Kidney epithelial cell (primary cell): ENCODE results near the gene SYDE1. TPM values are rescaled to one million over a fixed set of nuclear protein-coding genes. Genes with fewer than 3 reads are reported as not detected.
A peak's percentile ranks its signal among the peaks of the same experiment; 100 is the strongest.

Source experiments
- DNase-seq: peaks from one replicate; pipeline ENCODE4 v3.0.0-alpha.2; 2010; ENCODE audit warnings: low read depth
- H3K27me3 ChIP-seq: 2 replicates; pipeline ENCODE4 v1.6.0; 2011; ENCODE audit warnings: low read length; ENCODE audit not compliant: control insufficient read depth, insufficient read depth
- H3K36me3 ChIP-seq: 2 replicates; pipeline ENCODE4 v1.5.1; 2011; ENCODE audit warnings: low read length; ENCODE audit not compliant: control insufficient read depth, insufficient read depth
- H3K4me3 ChIP-seq: 2 replicates; pipeline ENCODE4 v1.5.1; 2011; ENCODE audit warnings: low read depth, mild to moderate bottlenecking, control low read depth, low read length
- total RNA-seq: library from RNA; depleted of rRNA; stranded (reverse); fragments of >200 nt; gene quantifications from 2 replicates; pipeline ENCODE4 v1.2.3, GENCODE V29; 2015
- TF ChIP-seq, protein P1 (sequence below): IDR thresholded peaks from 2 replicates; pipeline ENCODE4 v1.5.1; 2011; ENCODE audit warnings: mild to moderate bottlenecking, moderate library complexity, low read length, control low read depth, inconsistent platforms; ENCODE audit not compliant: insufficient read depth, poor library complexity, severe bottlenecking

The SYDE1 gene
- total RNA-seq, 1 donor from 2014 or later, result 28.4 TPM

DNA sequence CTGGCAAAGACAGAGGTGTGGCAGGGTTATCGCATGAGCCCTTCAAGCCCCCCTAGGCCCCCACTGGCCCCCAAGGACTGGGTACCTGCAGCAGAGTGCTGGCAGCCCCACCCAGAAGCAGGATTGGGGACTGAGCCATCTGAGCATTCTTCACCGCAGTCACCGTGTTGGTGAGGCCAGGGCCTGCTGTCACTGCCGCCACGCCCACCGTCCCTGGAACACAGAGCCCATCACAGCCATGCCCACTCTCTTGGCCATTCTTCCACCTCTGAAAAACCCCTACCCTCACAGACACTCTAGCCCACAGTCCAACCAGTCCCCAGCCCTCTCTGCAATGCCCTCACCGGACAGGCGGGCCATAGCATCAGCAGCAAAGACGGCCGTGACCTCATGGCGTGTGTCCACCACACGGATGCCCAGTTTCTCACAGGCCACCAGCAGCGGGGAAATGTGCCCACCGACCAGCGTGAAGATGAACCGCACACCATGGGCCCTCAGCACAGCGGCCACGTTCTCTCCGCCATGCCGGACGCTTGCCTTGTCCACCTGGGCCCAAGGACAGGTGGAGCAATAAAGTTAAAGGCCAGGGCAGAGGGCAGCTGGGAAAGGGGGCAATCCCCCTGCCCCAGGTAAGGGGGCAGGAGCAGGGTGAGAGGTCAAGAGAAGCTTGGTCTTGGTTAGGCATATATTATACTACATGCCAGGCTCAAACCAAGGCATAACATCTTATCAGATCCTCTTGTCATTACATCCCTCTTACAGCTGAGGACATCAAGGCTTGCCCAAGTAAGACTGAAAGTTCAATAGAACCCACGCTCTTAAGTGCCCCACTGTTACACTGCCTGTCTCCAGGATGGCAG is 16.1 kb downstream of the SYDE1 start:
- TF ChIP-seq, protein P1, sequence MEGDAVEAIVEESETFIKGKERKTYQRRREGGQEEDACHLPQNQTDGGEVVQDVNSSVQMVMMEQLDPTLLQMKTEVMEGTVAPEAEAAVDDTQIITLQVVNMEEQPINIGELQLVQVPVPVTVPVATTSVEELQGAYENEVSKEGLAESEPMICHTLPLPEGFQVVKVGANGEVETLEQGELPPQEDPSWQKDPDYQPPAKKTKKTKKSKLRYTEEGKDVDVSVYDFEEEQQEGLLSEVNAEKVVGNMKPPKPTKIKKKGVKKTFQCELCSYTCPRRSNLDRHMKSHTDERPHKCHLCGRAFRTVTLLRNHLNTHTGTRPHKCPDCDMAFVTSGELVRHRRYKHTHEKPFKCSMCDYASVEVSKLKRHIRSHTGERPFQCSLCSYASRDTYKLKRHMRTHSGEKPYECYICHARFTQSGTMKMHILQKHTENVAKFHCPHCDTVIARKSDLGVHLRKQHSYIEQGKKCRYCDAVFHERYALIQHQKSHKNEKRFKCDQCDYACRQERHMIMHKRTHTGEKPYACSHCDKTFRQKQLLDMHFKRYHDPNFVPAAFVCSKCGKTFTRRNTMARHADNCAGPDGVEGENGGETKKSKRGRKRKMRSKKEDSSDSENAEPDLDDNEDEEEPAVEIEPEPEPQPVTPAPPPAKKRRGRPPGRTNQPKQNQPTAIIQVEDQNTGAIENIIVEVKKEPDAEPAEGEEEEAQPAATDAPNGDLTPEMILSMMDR, result no peak

DNA sequence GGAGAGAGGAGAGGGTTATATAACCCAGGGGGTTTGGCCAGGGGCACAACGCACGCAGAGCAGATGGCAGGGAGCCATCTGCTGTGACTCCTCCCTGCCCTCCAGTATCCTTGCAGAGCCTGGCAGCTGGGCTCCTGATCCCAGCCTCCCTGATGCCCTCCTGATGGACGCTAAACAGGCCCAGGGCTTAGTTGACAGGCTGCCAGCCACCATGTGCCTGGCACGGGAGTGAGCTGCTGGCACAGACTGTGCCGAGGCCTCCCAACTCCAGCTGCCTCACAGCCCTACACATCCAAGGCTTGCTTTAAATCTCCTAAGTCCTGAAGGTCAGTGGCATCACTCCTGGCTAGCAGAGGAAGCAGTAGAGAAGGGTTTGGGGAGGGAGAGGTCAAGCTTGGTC is 16.7 kb downstream of the SYDE1 start:
- TF ChIP-seq, protein P1, result no peak
- Histone ChIP-seq H3K36me3 (peaks cover 2% of the 10 kb centered on the region), H3K27me3 (no peaks in the 10 kb centered on the region), H3K4me3 (no peak overlapping the region)
- DNase-seq, result no peak

More for the DNA sequence above, 16.1 kb downstream of the SYDE1 start:
- no peak for DNase-seq
- peaks cover 2% of the 10 kb centered on the region for H3K36me3 ChIP-seq
- H3K4me3 ChIP-seq, result no peak overlapping the region
- no peaks in the 10 kb centered on the region for H3K27me3 ChIP-seq

DNA sequence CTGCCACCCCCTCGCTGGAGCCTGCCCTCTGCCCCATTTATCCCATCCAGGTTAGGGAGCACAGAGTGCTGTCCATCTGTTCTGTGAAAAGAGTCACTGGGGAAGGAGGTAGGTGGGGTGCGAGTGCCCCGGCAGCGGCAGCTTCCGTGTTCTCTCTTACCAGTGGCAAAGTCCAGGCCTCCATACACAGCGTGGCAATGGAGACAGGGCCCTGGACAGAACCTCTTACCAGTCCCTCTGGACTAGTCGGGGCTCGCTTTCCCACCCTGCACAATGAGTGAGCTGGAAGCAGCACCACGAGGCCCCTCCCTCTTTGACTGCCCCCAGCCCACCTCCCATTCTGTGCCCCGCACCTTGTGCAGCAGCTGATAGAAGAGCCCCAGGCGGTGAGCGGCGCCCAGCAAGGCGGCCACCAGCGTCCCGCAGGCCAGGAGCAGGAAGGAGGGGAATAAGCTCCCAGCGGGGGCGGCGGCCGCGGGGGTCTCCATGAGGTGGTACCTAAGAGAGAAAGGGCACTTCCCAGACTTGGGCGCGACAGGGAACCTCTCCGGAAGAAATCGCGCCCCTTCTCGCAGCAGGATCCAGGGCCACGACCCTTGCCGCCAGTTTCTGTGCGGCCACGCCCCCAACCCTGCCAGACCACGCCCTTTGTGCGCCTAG is 17.5 kb downstream of the SYDE1 start:
- DNase-seq, result no peak
- Histone ChIP-seq H3K4me3 (peak overlapping the region; percentile 96), H3K36me3 (peaks cover 2% of the 10 kb centered on the region), H3K27me3 (no peaks in the 10 kb centered on the region)
- TF ChIP-seq, protein P1, result no peak

DNA sequence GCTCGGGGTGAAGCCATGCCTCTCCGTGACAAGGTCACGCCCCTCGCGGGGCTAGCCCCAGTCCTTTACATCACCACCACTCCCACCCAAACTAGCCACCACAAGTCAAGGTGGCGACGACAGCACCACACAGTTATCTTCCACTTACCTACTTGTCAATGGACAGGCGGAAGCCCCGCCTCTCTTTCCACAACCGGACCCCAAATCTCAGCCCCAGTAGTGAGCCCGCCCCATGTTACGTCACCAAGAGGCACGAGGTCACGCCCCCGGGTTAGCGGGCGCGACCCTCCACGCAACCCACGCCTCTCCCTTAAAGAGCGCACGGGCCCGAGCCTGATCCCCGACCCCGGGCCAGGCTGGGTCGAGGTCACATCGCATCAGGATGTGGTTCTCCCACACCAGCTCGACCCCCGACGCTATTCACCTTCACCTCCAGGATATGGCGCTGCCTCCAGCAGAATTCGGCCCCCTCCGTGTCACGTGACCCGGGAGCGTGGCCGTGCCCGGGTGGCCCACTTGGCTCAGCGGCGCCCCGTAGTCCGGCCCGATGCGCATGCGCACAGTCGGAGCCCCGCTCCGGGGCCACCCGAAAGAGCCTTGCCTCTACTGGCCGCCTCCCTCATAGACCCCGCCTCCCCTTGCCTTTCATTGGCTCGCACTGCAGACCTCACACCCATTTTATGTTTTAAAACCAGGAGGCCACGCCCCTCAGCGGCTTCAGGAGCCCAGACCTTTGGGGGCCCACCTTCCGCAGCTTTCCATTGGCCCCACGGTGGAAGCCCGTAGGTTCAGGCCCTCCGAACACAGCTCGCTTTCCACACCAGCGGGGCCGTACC is 18.2 kb downstream of the SYDE1 start:
- DNase-seq, result peak; percentile 93
- H3K27me3 ChIP-seq, result no peaks in the 10 kb centered on the region
- TF ChIP-seq, protein P1, result peak; percentile 9
- no peaks in the 10 kb centered on the region for H3K36me3 ChIP-seq
- peak overlapping the region; percentile 96 for H3K4me3 ChIP-seq

DNA sequence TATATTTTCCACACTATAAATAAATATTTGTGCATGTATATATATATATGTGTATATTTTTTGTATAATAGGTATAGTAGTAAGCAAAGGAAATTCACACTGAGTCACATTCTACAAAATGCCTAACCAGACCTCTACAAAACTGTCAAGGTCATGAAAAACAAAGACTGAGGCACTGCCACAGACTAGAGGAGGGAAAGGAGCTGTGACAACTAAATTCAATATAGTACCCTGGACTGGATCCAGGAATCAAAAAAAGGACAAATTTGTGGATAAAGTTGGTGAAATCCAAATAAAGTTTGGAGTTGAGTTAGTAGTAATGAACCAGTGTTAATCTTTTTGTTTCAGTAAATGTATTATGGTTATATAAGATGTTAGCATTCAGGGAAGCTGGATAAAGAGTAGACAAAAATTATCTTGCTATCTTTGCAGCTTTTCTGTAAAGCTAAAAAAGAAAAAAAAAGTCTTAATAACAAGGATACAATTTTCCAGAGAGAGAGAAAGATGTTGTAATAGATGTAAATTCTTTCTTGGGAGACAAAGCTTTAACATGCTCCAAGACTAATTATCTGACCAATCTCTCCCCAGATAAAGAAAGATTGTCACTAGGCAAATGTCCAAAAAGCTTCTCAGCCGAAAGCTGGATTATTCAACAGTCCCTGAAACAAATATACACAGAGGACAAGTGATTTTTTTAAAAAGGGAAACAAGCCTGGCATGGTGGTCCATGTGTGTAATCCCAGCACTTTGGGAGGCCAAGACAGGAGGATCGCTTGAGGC is 19.1 kb downstream of the SYDE1 start:
- DNase-seq, result no peak
- Histone ChIP-seq H3K4me3 (peak overlapping the region; percentile 35), H3K27me3 (no peaks in the 10 kb centered on the region), H3K36me3 (no peaks in the 10 kb centered on the region)
- TF ChIP-seq, protein P1, result no peak
